H9 (cell line): ENCODE measurements around the gene MRPL53. TPM values are rescaled to one million over a fixed set of nuclear protein-coding genes. Genes with fewer than 3 reads are reported as not detected.
A peak's percentile ranks its signal among the peaks of the same experiment; 100 is the strongest.
"Not testable (repeated sequence)": the region's sequence is repeated elsewhere in the genome, so short reads cannot be mapped to it uniquely, and the experiment has no call there.

Source experiments
- DNase-seq: peaks from one replicate; pipeline ENCODE4 v3.0.0-alpha.2; 2017
- H2AFZ ChIP-seq: one replicate; pipeline ENCODE4 v1.6.1; 2013; ENCODE audit warnings: mild to moderate bottlenecking, low read length, control low read depth, moderate library complexity
- H2AK5ac ChIP-seq: 2 replicates; pipeline ENCODE4 v1.6.1; 2013; ENCODE audit warnings: low read length, control low read depth, mixed read lengths; ENCODE audit not compliant: insufficient read length
- H2BK120ac ChIP-seq: one replicate; pipeline ENCODE4 v1.6.1; 2013; ENCODE audit warnings: low read depth, mild to moderate bottlenecking, low read length, control low read depth, inconsistent platforms; ENCODE audit not compliant: poor library complexity, severe bottlenecking
- H2BK12ac ChIP-seq: 2 replicates; pipeline ENCODE4 v1.6.1; 2013; ENCODE audit warnings: low read length, control low read depth, mixed read lengths, low read depth; ENCODE audit not compliant: insufficient read length
- H2BK15ac ChIP-seq: 2 replicates; pipeline ENCODE4 v1.6.1; 2013; ENCODE audit warnings: low read depth, low read length, control low read depth
- H2BK20ac ChIP-seq: one replicate; pipeline ENCODE4 v1.6.1; 2013; ENCODE audit warnings: low read depth, mild to moderate bottlenecking, low read length, control low read depth, inconsistent platforms; ENCODE audit not compliant: poor library complexity, severe bottlenecking
- H2BK5ac ChIP-seq: 2 replicates; pipeline ENCODE4 v1.6.1; 2013; ENCODE audit warnings: low read length, control low read depth, mixed read lengths; ENCODE audit not compliant: insufficient read length
- H3K14ac ChIP-seq: 2 replicates; pipeline ENCODE4 v1.6.1; 2013; ENCODE audit warnings: low read length, control low read depth; ENCODE audit not compliant: insufficient read depth
- H3K18ac ChIP-seq: 2 replicates; pipeline ENCODE4 v1.6.1; 2013; ENCODE audit warnings: low read depth, mild to moderate bottlenecking, mixed read lengths, low read length, control low read depth; ENCODE audit not compliant: insufficient read length
- H3K23ac ChIP-seq: 2 replicates; pipeline ENCODE4 v1.6.1; 2013; ENCODE audit warnings: low read length, control low read depth, mixed read lengths, low read depth; ENCODE audit not compliant: insufficient read length
- H3K23me2 ChIP-seq: 2 replicates; pipeline ENCODE4 v1.6.1; 2013; ENCODE audit warnings: low read depth, mild to moderate bottlenecking, mixed read lengths, low read length, control low read depth; ENCODE audit not compliant: insufficient read length, poor library complexity, severe bottlenecking
- H3K27ac ChIP-seq: 2 replicates; pipeline ENCODE4 v1.5.1; 2013; ENCODE audit warnings: low read length, control low read depth, mixed read lengths, low read depth; ENCODE audit not compliant: insufficient read length
- H3K27me3 ChIP-seq: 2 replicates; pipeline ENCODE4 v1.6.1; 2013; ENCODE audit warnings: low read length, control low read depth, inconsistent platforms; ENCODE audit not compliant: insufficient read depth
- H3K4ac ChIP-seq: 2 replicates; pipeline ENCODE4 v1.6.1; 2013; ENCODE audit warnings: low read depth, mild to moderate bottlenecking, control low read depth, inconsistent platforms, low read length, moderate library complexity
- H3K4me1 ChIP-seq: 2 replicates; pipeline ENCODE4 v1.6.1; 2013; ENCODE audit warnings: low read length, control low read depth, inconsistent platforms; ENCODE audit not compliant: insufficient read depth
- H3K4me2 ChIP-seq: 2 replicates; pipeline ENCODE4 v1.6.1; 2013; ENCODE audit warnings: low read length, control low read depth, mixed read lengths; ENCODE audit not compliant: insufficient read length, insufficient read depth
- H3K56ac ChIP-seq: 2 replicates; pipeline ENCODE4 v1.6.1; 2013; ENCODE audit warnings: low read depth, mild to moderate bottlenecking, mixed read lengths, low read length, control low read depth; ENCODE audit not compliant: insufficient read length
- H3K79me1 ChIP-seq: 2 replicates; pipeline ENCODE4 v1.6.1; 2013; ENCODE audit warnings: low read depth, mild to moderate bottlenecking, moderate library complexity, low read length, control low read depth, inconsistent platforms; ENCODE audit not compliant: insufficient read depth, poor library complexity, severe bottlenecking
- H3K79me2 ChIP-seq: 2 replicates; pipeline ENCODE4 v1.6.1; 2013; ENCODE audit warnings: low read length, control low read depth, inconsistent platforms; ENCODE audit not compliant: insufficient read depth
- H3K9ac ChIP-seq: 2 replicates; pipeline ENCODE4 v1.6.1; 2013; ENCODE audit warnings: low read length, control low read depth, mixed read lengths; ENCODE audit not compliant: insufficient read length; ENCODE audit errors: extremely low read depth
- H3K9me3 ChIP-seq: one replicate; pipeline ENCODE4 v1.6.1; 2013; ENCODE audit warnings: low read depth, low read length, inconsistent platforms; ENCODE audit not compliant: control insufficient read depth
- H3T11ph ChIP-seq: one replicate; pipeline ENCODE4 v1.6.1; 2013; ENCODE audit warnings: mild to moderate bottlenecking, low read length, control low read depth, inconsistent platforms
- H4K20me1 ChIP-seq: one replicate; pipeline ENCODE4 v1.6.1; 2013; ENCODE audit not compliant: control insufficient read depth, insufficient read length, insufficient read depth
- H4K5ac ChIP-seq: 2 replicates; pipeline ENCODE4 v1.6.1; 2013; ENCODE audit warnings: low read depth, mild to moderate bottlenecking, mixed read lengths, low read length, control low read depth; ENCODE audit not compliant: insufficient read length
- H4K8ac ChIP-seq: replicated peaks from 2 replicates; pipeline ENCODE4 v1.6.1; 2013; ENCODE audit warnings: low read length, control low read depth, mixed read lengths, low read depth; ENCODE audit not compliant: insufficient read length
- H4K91ac ChIP-seq: 2 replicates; pipeline ENCODE4 v1.6.1; 2013; ENCODE audit warnings: low read depth, mild to moderate bottlenecking, moderate library complexity, mixed read lengths, low read length, control low read depth; ENCODE audit not compliant: insufficient read length
- H3K27ac Mint-ChIP-seq, 3 experiments: 2 replicates in 2 of 3; 3 replicates in 1 of 3; pipeline ENCODE4 v1.8.0; 2020 to 2021; ENCODE audit warnings: mixed read lengths in 3 of 3, mild to moderate bottlenecking in 1 of 3, moderate library complexity in 1 of 3
- H3K27me3 Mint-ChIP-seq: 2 replicates; pipeline ENCODE4 v1.8.0; 2021; ENCODE audit warnings: low read depth, mild to moderate bottlenecking, moderate library complexity, mixed read lengths
- H3K36me3 Mint-ChIP-seq, 3 experiments: 2 replicates in 2 of 3; 3 replicates in 1 of 3; pipeline ENCODE4 v1.8.0; 2020 to 2021; ENCODE audit warnings: low read depth in 3 of 3, mixed read lengths in 3 of 3; ENCODE audit not compliant: insufficient read depth in 1 of 3
- H3K4me1 Mint-ChIP-seq, 2 experiments: 2 replicates each; pipeline ENCODE4 v1.8.0; 2020; ENCODE audit warnings: mixed read lengths in 2 of 2
- H3K4me3 Mint-ChIP-seq, 2 experiments: 2 replicates in 1 of 2; 3 replicates in 1 of 2; pipeline ENCODE4 v1.8.0; 2020 to 2021; ENCODE audit warnings: mild to moderate bottlenecking in 2 of 2, mixed read lengths in 2 of 2, moderate library complexity in 1 of 2
- H3K9me3 Mint-ChIP-seq, 2 experiments: 2 replicates in 1 of 2; 3 replicates in 1 of 2; pipeline ENCODE4 v1.8.0; 2020; ENCODE audit warnings: mild to moderate bottlenecking in 2 of 2, mixed read lengths in 2 of 2, moderate library complexity in 1 of 2
- WGBS: extraction: QIAGEN DNeasy Blood & Tissue Kit; methylation state at CpG from one replicate; pipeline ENCODE4 v1.1.7; 2013; ENCODE audit warnings: missing lambda C conversion rate, low lambda C conversion rate, mixed read lengths; ENCODE audit not compliant: insufficient read length; ENCODE audit errors: extremely low coverage; 5-methylcytosine and 5-hydroxymethylcytosine counted together
- total RNA-seq: library from RNA; stranded (reverse); gene quantifications from 2 replicates; pipeline ENCODE4 v1.2.1, GENCODE V29; 2021
- TF ChIP-seq, protein P1 (sequence below): fragments of 200-600 bp; sonication (generic); conservative IDR thresholded peaks from 3 replicates; pipeline ENCODE4 v1.8.0; 2021; ENCODE audit warnings: antibody characterized with exemption, mild to moderate bottlenecking

The MRPL53 gene
- total RNA-seq, 1 experiment from 2014 or later = 59.5 TPM

DNA sequence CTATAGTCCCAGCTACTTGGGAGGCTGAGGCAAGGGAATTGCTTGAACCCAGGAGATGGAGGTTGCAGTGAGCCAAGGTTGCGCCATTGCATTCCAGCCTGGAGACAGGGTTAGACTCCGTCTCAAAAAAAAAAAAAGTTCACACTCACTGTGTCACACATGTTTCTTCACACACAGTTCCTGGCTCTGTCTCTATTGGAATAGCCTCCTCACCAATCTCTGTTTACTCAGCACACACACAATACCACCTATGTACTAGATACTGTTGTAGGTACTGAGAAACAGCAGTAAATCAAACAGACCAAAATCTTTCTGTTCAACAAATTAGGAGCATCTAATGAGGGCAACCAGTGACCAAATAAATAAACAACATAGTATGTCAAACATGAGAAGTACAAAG is 13.7 kb upstream of the MRPL53 start:
- Histone ChIP-seq H2BK120ac (no peak overlapping the region), H2AFZ (no peak overlapping the region), H2BK12ac (no peak overlapping the region), H3K9ac (no peak overlapping the region), H2BK15ac (no peak overlapping the region), H4K91ac (no peak overlapping the region), H2AK5ac (no peak overlapping the region), H3K4me2 (no peak overlapping the region), H4K8ac (no peak overlapping the region), H3T11ph (no peak overlapping the region), H3K18ac (no peak overlapping the region), H4K5ac (no peak overlapping the region), H3K9me3 (no peaks in the 10 kb centered on the region), H3K14ac (no peak overlapping the region), H3K4ac (no peak overlapping the region), H2BK20ac (no peak overlapping the region), H3K79me1 (no peaks in the 10 kb centered on the region), H4K20me1 (no peaks in the 10 kb centered on the region), H3K27ac (no peak overlapping the region), H3K56ac (no peak overlapping the region), H3K23ac (no peak overlapping the region), H3K79me2 (no peaks in the 10 kb centered on the region), H3K4me1 (no peaks in the 10 kb centered on the region), H3K27me3 (no peaks in the 10 kb centered on the region), H2BK5ac (no peak overlapping the region), H3K23me2 (peaks cover 8% of the 10 kb centered on the region)
- Mint-ChIP-seq H3K4me1 (peaks cover 5 to 9% of the 10 kb centered on the region in 2 experiments), H3K36me3 (peaks cover 14 to 41% (median 34%) of the 10 kb centered on the region in 3 experiments), H3K9me3 (no peaks in the 10 kb centered on the region), H3K27ac (no peak overlapping the region), H3K4me3 (no peak overlapping the region), H3K27me3 (no peaks in the 10 kb centered on the region)
- DNase-seq = no peak
- WGBS = no CpG with 5 or more reads among the region's 2 CpGs
- TF ChIP-seq, protein P1, sequence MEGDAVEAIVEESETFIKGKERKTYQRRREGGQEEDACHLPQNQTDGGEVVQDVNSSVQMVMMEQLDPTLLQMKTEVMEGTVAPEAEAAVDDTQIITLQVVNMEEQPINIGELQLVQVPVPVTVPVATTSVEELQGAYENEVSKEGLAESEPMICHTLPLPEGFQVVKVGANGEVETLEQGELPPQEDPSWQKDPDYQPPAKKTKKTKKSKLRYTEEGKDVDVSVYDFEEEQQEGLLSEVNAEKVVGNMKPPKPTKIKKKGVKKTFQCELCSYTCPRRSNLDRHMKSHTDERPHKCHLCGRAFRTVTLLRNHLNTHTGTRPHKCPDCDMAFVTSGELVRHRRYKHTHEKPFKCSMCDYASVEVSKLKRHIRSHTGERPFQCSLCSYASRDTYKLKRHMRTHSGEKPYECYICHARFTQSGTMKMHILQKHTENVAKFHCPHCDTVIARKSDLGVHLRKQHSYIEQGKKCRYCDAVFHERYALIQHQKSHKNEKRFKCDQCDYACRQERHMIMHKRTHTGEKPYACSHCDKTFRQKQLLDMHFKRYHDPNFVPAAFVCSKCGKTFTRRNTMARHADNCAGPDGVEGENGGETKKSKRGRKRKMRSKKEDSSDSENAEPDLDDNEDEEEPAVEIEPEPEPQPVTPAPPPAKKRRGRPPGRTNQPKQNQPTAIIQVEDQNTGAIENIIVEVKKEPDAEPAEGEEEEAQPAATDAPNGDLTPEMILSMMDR = no peak

DNA sequence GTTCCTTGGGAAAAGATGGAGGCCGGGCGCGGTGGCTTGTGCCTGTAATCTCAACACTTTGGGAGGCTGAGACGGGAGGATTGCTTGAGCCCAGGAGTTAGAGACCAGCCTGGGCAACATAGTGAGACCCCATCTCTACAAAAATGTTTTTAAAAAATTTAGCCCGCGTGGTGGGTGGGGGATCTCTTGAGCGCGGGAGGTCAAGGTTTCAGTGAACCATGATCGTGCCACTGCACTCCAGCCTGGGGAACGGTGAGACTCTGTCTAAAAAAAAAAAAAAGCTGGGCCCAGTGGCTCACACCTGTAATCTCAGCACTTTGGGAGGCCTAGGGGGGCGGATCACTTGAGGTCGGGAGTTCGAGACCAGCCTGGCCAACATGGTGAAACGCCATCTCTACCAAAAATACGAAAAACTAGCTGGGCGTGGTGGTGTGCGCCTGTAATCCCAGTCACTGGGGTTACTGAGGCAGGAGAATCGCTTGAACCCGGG is 11.2 kb upstream of the MRPL53 start:
- H3K4me2 ChIP-seq = peak overlapping the region; percentile 81
- not testable (repeated sequence) for H2BK120ac ChIP-seq, H3K4me1 ChIP-seq, H4K20me1 ChIP-seq, H3K14ac ChIP-seq, H3K18ac ChIP-seq, H3K9me3 ChIP-seq, H2BK12ac ChIP-seq, H3K23me2 ChIP-seq, H2BK15ac ChIP-seq, H2AFZ ChIP-seq, H3K79me2 ChIP-seq, H3K27ac ChIP-seq, H3K4ac ChIP-seq, H3K9me3 Mint-ChIP-seq, H3K79me1 ChIP-seq, H3T11ph ChIP-seq, H2BK5ac ChIP-seq, H2AK5ac ChIP-seq, H3K23ac ChIP-seq, H4K5ac ChIP-seq, H3K27me3 ChIP-seq, DNase-seq, H4K91ac ChIP-seq, H3K56ac ChIP-seq, H4K8ac ChIP-seq, H3K27me3 Mint-ChIP-seq, H2BK20ac ChIP-seq
- peak overlapping the region; percentile 100 for H3K4me3 Mint-ChIP-seq
- peak overlapping the region in 2 of 3 experiments; percentile 99; a peak in 4 of 7 replicates for H3K27ac Mint-ChIP-seq
- H3K9ac ChIP-seq = peak overlapping the region; percentile 30
- H3K36me3 Mint-ChIP-seq = peaks cover 4 to 46% (median 35%) of the 10 kb centered on the region in 3 experiments
- WGBS = no CpG with 5 or more reads among the region's 19 CpGs
- H3K4me1 Mint-ChIP-seq = peaks cover 9 to 13% of the 10 kb centered on the region in 2 experiments
